ENCODE results near the gene TBX2.
"Not testable (repeated sequence)": the region's sequence is repeated elsewhere in the genome, so short reads cannot be mapped to it uniquely, and the experiment has no call there.

TBX2 gene

DNA sequence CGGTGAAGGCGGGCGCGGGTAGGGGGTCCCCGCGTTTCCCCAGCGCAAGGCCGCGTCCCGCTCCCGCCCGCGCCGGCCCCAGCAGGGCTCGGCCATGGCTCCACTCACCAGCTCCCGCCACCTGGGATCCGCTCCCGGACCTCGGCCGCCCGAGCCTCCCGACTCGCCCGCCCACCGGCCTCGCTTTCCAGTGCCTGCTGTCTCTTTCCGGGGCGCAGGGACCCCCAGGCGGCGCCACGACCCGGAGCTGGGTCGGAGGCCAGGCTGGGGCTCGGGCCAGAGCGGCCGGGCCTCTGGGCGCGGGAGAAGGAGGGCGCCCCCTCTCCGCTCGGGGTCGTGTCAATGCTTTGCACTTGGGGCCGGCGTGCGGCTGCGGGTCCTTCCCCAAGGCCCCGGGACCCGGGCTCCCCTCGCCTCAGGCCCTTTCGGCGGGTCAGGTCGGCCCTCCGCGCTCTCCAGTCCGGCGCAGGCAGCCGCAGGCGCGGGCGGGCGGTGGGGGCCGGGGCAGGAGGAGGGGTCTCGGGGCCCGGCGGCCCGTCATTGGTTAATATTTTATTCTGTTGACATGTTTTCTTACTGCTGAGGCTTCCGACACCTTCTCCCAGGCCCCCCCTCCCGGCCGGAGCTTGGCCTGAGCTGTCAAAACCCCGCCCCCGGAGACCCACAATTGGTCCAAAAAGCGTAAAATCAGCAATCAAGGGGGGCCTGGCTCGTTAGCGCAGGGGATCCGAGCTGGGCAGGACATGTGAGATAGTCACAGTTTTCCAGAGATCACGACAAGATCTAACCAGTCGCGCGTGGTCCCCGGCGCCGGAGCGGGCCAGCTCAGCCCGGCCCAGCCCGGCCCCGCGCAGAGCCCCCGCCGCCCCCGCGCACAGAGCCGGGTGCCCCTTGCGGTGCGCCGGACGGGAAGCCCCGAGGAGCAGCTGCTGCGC lies at the start of gene TBX2:
TSS of gene TBX2 (plus strand) at position 713 of the 935 bp plus-strand sequence. CDS start 334 bp downstream, outside the sequence.
- no peak for DNase-seq

DNA sequence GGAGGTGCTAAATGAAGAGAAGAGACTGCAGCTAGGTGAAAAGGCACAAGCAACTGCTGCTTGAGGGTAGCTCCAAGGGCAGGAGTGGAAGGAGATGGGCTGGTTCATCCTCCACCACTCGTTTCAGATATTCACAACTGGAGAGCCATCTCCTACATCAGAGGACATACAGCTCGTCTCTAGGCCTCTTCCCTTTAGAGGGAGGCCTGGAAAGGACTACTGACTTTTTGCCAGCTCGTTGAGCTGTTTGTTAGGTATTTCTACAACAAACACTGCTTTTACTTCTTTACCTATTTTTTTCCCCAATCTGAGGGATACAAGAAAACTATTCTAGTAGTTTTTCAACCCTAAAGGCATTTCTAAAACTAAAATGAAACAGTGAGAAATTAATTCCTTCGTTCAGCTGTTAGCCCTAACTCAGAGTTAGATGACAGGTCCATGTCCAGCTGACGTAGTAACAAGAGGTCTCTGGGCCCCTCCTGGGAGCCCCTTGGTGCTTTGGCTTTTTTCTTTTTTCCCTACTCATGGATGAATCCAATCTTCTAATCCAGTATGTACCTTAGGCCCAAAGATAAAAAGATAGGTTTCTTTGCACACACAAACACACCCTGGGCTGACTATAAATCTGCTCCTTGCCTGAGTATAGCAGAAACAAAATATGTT lies 47.8 kb upstream of the TBX2 start:
- no peak for DNase-seq

DNA sequence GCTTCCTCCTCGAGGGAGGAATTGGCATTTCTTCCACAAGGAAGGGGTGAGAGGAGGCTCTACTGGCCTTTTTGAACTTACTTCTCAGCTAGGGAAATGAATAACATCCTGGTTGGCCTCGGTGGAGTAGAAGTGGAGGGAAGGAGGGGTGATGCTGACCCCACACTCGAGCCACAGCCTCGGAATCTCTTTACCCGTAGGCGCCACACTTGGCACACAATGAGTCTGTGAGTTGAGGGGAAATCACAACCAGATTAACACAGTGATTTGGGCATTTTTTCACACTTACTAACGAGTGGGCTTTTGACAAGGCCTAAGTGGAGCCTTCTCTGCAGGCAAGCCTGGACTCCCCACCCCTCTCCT lies 47.3 kb upstream of the TBX2 start:
- DNase-seq, result no peak

DNA sequence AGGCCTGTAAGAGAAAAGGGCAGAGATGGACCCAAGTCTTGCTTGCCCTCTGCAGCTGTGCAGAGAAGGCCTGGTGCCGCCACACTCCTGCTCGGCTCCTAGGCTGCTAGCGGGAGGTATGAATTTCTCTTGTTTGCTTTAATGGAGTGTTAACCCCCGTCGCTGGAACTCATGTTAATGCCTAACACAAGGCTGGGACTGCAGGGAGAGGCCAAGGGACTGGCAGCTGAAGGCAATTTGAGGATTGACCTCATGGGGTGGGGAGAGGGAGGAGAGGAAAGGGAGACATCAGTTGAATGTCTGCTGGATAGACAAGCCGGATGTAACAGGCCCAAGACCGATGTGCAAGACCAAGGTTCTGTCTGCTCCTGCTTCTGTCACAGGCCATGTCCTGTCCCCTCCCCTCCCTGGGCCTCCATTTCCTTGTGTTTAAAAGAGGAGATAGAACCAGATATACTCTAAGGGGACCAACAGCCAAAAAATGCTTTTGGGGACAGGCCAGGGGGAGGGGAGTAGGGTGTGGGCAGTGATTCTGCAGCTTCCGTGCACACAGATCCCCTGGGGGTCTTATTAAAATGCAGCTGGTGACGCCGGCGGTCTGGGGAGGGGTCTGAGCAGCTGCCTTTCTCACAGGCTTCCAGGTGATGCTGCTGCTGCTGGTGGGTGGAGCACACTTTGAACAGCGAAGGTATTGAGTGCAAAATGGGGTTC lies 46.7 kb upstream of the TBX2 start:
- DNase-seq, result no peak

DNA sequence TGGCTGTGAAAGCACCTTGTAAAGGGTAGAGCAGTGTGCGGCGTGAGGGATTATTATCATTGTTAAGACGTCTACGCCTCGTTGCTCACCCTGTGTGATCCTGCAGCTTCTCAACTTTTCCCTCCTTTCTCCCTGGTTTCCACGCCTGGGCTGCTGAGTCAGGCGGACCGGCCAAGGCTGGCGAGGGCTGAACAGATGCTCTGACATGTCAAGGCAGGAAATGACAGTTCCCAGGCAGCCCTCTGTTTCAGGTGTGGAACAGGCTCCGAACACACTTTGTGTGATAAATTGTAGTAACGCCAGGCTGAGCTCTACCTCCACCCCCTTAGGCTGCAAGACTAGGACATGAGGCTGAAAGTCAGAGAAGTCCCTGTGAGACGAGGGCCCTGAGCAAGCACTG lies 46.0 kb upstream of the TBX2 start:
- DNase-seq, result no peak

DNA sequence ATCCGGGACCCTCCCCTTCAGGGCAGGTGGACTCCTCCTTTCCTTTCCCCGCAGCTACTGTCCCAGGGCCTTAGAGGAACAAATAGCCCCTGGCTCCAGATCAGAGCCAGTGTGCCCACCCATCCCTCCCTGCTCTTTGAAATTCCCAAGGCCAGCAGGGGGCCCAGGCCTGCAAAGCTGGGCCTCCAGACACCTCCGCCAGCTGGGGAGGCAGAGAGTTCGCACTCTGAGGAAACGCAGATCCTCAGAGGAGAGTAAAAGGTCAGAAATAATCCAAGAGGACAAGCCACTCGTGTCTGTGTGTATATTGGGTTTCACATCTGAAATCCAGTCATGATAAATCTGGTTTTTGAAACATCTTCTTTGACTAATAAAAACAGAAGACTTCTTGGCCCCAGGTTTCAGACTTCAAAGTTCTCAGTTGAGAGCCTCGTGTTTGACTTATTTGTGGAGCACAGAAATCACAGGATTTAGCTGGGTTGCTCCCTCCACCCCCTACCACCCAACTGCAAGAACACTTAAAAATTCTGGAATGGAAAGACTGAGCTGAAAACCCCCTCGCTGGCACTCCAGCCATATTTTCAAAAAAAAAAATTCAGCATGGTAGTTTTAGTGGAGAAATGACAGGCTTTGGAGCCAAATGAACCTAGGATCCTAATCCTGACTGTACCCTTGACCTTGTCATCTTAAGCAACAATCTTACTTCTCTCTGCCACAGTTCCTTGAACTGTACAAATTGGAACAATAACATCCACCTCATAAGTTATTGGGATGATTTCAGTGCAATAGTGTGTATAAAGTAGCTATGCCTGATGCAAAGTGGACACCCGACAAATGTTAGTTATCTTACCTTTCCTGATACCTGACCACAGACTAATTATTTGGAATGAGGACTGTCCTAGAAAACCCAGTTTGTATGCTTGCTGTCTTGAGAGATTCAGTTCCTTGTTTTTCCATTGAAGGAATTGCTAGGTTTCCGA lies 44.5 kb upstream of the TBX2 start:
- no peak for DNase-seq

DNA sequence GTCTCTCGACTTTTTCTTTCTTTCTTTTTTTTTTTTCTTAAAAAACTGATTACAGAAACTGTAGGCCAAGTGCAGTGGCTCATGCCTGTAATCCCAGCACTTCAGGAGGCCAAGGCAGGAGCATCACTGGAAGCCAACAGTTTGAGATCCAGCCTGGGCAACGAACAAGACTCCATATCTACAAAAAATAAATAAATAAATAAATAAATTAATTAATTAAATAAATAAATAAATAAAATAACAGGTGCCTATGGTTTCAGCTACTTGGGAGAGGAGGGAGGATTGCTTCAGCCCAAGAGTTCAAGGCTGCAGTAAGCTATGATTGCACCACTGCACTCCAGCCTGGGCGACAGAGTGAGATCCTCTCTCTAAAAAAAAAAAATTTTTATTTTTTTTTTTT lies 42.6 kb upstream of the TBX2 start:
- not testable (repeated sequence) for DNase-seq

DNA sequence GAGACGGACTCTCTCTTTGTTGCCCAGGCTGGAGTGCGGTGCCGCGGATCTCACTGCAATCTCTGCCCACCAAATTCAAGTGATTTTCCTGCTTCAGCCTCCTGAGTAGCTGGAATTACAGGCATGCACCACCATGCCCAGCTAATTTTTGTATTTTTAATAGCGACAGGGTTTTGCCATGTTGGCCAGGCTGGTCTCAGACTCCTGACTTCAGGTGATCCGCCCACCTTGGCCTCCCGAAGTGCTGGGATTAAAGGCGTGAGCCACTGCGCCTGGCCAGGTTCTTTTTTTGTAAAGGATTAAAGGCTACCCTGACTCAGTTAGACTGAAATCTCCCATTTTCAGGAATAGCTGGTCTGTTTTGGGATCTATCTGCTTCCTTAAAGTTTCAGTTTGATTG lies 40.1 kb upstream of the TBX2 start:
- not testable (repeated sequence) for DNase-seq

DNA sequence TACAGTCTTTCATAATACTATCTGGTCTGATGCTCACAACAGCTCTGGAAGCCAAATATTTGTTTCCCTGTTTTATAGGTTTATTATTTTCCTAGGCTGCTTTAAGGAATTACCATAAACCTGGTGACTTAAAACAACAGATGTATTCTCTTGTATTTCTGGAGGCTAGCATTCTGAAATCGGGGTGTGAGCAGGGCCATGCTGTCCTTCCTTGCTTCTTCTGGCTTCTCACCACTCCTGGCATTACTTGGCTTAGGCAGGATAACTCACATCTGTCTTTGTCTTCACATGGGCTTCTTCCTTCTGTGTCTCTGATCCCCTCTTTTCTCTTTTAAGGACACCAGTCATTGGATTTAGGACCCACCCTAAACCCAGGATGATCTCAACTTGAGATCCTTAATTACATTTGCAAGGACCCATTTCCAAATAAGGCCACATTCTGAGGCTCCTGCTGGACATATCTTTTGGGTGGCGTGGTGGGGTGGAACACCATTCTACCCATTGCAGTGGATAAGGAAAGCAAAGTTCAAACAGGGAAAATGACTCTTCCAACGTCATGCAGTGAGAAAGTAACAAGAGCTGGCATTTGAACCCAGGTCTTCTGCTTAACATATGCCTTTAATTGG lies 39.2 kb upstream of the TBX2 start:
- DNase-seq, result no peak

DNA sequence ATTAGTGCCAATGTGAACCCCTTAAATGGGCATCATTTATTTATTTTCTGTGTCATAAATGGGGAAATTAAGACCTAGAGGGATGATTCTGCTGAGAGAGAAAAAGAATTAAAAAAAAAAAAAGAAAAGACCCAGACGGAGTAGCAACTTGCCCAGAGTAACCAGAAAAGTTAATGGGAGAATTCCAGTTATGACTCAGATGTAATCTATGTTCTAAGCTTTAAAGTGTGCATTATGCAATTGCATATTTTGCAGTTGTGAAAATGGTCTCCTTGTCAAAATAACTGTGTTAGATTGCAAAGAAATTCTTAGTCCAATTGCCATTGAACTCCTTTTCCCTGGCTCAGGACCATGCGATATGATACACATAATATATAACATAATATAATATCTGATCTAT lies 38.6 kb upstream of the TBX2 start:
- no peak for DNase-seq

DNA sequence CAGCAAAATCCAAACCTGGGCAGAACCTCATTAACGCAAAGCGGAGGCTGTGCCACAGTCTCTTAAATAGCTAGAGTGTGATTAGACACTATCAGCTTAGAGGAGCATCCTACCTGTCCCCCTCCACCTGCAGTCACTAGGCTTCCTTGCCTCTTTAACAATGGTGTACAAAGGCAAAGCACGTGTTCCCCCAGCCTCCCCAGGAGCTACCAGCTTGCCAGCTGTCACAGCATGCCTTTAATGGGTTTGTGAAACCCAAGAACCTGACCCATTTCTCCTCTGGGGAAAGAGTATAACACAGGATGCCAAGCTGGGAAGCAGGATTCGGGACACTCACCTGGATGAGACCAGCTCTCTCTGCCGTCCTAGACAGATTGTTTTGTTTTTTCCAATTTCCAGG lies 37.2 kb upstream of the TBX2 start:
- DNase-seq, result peak; percentile 25 to 36

DNA sequence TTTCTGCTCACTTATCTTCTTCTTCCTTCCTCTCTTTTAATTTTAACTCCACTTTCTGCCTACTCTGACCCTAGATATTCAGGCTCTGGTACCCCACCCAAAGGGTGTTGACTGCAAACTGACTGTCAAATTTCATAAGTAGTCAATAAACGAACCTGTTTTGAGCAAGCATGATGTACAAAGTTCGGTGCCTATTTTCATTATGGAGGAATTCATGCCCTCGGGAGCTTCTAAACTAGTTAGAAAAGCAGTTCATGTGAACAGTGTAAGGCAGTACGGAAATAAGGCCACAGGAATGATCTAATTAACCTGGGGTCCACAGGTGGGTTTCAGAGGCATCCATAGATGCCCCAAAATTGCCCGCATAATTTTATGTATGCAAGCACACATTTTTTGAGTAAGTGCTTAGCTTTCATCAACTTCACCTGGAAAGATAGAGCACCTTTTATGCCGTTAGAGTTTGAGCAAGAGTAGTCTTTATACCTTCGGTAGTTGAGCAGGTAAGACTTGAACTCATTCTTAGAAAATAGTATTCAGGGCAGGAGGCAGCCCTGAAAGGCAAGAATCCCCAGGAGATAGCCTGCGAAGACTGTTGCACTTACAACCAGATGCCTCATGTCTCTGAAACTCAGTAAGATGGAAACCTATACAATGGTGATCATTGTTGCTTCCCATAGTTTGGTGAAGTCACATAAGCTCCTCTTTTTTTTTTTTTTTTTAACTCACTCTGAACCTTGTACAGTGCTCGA lies 36.6 kb upstream of the TBX2 start:
- DNase-seq, result no peak

DNA sequence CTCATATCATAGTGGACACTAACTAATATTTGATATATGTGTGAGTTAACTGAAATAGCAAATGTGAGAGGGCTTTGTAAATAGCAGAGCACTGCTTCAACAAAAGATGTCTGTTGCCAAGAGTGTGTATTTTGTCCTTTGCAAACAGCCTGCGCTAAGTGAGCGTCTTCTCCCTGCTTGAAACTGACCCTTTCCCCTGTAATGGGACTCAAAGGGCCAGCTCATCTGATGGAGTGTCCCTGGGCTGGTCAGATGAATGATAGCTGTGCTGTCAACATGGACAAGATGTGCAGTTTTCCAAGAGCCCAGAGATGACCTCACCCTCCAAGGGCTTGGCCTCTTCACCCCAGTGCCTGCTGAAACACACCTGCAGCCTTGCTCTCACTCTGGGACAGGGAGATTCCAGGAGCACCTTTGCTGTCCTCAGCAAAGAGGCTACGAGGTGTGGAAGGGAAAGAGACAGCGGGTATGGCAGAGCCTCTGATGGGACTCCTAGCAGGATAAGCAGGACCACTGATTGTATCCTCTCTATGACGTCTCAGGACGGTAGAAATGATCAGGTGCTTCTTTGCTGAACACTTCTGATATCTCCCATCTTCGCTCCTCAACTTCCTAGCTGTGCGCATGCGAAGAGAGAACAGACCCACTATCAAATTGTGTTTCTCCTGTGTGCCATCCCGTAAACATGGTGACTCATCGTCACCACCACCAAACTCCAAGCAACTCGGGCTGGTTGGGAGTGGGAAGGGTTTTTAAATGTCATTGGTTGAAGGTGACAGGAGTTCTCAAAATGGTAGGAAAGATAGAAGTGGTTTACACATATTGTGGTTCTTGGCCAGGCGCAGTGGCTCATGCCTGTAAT lies 35.8 kb upstream of the TBX2 start:
- DNase-seq, result no peak

DNA sequence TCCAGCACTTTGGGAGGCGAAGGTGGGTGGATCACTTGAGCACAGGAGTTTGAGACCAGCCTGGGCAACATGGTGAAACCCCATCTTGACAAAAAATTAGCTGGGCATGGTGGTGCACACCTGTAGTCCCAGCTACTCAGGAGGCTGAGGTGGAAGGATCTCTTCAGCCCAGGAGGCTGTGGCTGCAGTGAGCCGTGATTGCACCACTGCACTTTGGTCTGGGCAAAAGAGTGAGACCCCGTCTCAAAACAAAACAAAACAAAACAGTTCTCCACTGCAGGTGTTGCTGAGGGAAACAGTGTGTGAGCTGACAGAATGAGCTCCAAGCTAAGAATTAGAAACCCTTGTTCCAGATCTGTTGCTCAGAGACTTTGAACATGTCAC lies 35.2 kb upstream of the TBX2 start:
- DNase-seq, result no peak

DNA sequence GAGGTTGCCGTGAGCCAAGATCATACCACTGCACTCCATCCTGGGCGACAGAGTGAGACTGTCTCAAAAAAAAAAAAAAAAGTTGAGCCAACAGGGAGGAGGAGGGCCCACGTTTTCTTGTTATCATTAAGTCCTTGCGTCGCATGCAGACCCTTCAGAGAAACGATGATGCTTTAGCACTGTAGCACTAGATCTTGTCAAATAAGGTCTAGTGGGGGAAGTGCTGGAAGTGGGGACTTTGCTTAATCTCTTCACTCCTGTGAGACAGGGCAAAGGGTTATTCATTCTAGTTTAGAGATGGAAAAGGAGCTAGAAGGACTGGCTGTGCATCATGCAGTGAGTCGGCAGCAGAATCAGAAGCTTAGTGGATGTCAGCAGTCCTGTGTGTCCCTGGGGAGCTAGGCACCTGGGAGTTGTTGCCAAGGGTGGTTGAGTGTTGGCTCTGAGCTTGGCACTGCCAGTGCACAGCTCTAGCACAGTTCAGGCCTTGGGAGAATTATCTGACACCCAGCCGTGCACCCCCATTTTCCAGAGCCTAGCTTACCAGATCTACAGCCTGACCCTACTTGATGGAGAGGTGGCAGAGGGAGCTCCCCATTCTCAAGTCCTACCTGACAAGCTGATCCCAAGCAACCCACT lies 33.4 kb upstream of the TBX2 start:
- DNase-seq, result no peak

DNA sequence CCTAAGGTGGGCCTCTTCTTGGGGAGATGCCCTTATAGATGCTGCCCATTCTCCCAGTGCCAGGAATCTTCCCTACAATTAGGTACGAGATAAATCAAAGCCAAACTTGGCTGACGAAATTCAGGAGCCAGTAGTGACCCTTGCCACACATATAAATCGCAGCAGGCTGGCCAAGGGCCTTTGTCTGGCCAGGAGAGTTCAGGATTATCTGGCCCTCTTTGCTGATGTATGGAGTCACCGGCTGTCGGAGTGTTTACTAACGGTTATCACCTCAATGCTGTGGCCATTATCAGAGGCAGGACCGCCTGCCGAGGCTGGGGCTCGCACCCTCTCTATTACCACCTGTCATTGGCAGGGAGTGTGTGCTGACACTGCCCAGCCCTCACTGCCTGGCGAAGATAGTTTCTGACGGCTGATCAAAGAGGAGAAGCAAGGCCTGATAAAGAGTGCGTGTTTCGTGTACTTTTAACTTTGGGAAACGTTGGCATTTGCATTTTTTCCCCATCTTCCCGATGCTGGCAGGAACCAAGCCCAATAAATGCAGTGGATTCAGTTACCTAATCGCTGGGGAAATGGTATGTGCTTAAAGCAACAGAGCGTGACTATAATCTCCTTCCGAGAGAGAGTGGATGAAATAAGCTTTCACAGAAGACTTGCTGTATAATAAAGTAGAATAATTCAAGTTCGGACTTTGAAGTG lies 32.8 kb upstream of the TBX2 start:
- DNase-seq, result peak; percentile 25 to 31

DNA sequence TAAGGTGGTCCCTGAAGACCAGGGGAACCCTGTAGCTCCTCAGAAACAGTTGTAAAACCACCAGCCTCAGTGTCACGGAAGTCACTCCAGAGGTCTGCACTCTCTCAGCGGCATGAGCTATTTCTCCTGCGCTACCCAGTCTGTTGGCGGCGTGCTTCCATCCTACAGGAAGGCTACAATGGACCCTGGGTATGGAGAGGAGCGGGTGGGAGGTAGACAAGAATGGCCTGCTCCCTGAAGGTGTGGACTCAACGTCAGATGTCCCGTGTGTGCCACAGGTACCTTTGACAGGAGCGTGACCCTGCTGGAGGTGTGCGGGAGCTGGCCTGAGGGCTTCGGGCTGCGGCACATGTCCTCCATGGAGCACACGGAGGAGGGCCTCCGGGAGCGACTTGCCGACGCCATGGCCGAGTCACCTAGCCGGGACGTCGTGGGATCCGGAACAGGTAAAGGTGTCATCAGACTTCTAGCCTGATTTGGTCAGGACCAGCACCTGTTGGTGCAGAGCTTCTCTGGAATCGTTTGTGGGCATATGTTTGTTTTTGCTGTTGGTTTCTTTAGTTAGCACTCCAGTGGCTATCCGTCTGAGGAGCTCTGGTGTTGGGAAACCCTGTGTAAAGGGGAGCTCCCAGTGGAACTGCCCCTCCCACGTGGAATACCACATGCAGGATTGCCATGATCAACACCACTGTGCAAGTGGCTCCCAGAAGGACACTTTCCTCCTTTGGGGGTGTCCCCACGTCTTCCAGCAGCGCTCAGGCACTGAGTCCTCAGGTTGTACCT lies 31.4 kb upstream of the TBX2 start:
- no peak for DNase-seq

DNA sequence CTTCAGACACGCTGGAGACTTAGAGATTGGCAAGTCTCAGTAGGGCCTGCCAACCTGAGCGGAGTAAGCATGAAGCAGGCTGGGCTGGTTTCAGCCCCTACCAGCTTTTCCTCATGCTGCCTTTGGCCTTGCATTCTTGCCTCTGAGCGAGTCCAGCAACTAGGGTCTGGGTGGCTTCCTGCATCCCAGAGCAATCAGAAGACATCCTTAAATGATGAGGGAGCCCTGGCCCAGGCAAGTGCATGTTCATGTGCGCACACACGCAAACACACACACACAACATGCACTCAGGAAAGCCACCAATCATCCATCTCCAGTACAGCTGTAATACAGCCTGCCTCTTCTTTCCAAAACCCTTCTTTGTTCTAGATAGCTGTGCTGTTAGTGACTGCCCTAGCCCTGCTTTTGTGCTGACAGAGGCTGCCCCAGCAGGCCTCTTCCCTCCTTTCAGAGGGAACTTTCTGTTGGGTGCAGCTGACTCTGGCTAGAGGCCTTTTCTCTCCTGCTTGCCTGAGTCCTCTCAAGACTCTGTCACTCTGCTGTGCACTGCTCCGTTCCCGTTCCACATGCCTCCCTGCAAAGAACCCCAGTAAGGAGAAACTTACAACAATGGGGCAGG lies 30.7 kb upstream of the TBX2 start:
- no peak for DNase-seq

Measured in NCI-H187 (cell line).